Mesenchymal stem cell (in vitro differentiated cells and primary cell): ENCODE measurements around the gene FBXO48.
A peak's percentile ranks its signal among the peaks of the same experiment; 100 is the strongest.

Experiments used
- DNase-seq: peaks from one replicate; pipeline ENCODE4 v3.0.0-alpha.2; 2013
- H2AFZ ChIP-seq: one replicate; pipeline ENCODE4 v1.6.1; 2013; ENCODE audit warnings: low read depth, mild to moderate bottlenecking, control low read depth, inconsistent platforms, low read length, moderate library complexity
- H2AK5ac ChIP-seq: 2 replicates; pipeline ENCODE4 v1.6.1; 2013; ENCODE audit warnings: low read length, moderate library complexity, mild to moderate bottlenecking, inconsistent platforms; ENCODE audit not compliant: severe bottlenecking
- H2BK120ac ChIP-seq: one replicate; pipeline ENCODE4 v1.6.1; 2013; ENCODE audit warnings: low read depth, mild to moderate bottlenecking, inconsistent platforms, low read length, moderate library complexity
- H2BK12ac ChIP-seq, 2 experiments: one replicate each; pipeline ENCODE4 v1.6.1; 2013; ENCODE audit warnings: inconsistent platforms in 2 of 2, low read length in 2 of 2, mild to moderate bottlenecking in 2 of 2, moderate library complexity in 2 of 2, control low read depth in 1 of 2
- H2BK15ac ChIP-seq: one replicate; pipeline ENCODE4 v1.6.1; 2013; ENCODE audit warnings: mild to moderate bottlenecking, low read depth, inconsistent platforms; ENCODE audit not compliant: poor library complexity, severe bottlenecking
- H2BK5ac ChIP-seq: 2 replicates; pipeline ENCODE4 v1.6.1; 2013; ENCODE audit warnings: low read depth, mild to moderate bottlenecking, low read length, control low read depth, inconsistent platforms; ENCODE audit not compliant: poor library complexity, severe bottlenecking
- H3K14ac ChIP-seq, 2 experiments: one replicate each; pipeline ENCODE4 v1.6.1; 2013; ENCODE audit warnings: inconsistent platforms in 2 of 2, low read length in 2 of 2, control low read depth in 1 of 2, mild to moderate bottlenecking in 1 of 2, moderate library complexity in 1 of 2
- H3K18ac ChIP-seq, 2 experiments: one replicate each; pipeline ENCODE4 v1.6.1; 2013; ENCODE audit warnings: inconsistent platforms in 2 of 2, low read length in 2 of 2, control low read depth in 1 of 2, low read depth in 1 of 2, mild to moderate bottlenecking in 1 of 2
- H3K23ac ChIP-seq, 2 experiments: one replicate each; pipeline ENCODE4 v1.6.1; 2013; ENCODE audit warnings: inconsistent platforms in 2 of 2, low read length in 2 of 2, mild to moderate bottlenecking in 2 of 2, moderate library complexity in 2 of 2, control low read depth in 1 of 2
- H3K27ac ChIP-seq: 2 replicates; pipeline ENCODE4 v1.5.1; 2013; ENCODE audit warnings: mild to moderate bottlenecking, moderate library complexity, low read length, control low read depth, inconsistent platforms; ENCODE audit not compliant: poor library complexity, severe bottlenecking
- H3K27me3 ChIP-seq, 2 experiments: 2 replicates each; pipeline versions ENCODE4 v1.6.1 to v1.7.0; 2013; ENCODE audit warnings: low read length in 2 of 2, mild to moderate bottlenecking in 2 of 2, moderate library complexity in 2 of 2, control low read depth in 1 of 2, inconsistent platforms in 1 of 2; ENCODE audit not compliant: control insufficient read depth in 1 of 2, insufficient read depth in 1 of 2
- H3K36me3 ChIP-seq, 2 experiments: 2 replicates each; pipeline versions ENCODE4 v1.6.1 to v1.7.0; 2013; ENCODE audit warnings: low read length in 2 of 2, control low read depth in 1 of 2, inconsistent platforms in 1 of 2, low read depth in 1 of 2, mild to moderate bottlenecking in 1 of 2; ENCODE audit not compliant: insufficient read depth in 2 of 2, control insufficient read depth in 1 of 2
- H3K4ac ChIP-seq, 2 experiments: one replicate each; pipeline ENCODE4 v1.6.1; 2013; ENCODE audit warnings: inconsistent platforms in 2 of 2, low read length in 2 of 2, mild to moderate bottlenecking in 2 of 2, moderate library complexity in 2 of 2, control low read depth in 1 of 2, low read depth in 1 of 2
- H3K4me1 ChIP-seq: 2 replicates; pipeline ENCODE4 v1.6.1; 2013; ENCODE audit warnings: low read depth, low read length, control low read depth; ENCODE audit not compliant: control insufficient read depth, insufficient read depth
- H3K4me2 ChIP-seq: 2 replicates; pipeline ENCODE4 v1.6.1; 2013; ENCODE audit warnings: low read length, mild to moderate bottlenecking, inconsistent platforms; ENCODE audit not compliant: poor library complexity, severe bottlenecking
- H3K4me3 ChIP-seq, 2 experiments: 2 replicates each; pipeline versions ENCODE4 v1.5.1 to v1.7.0; 2013; ENCODE audit warnings: low read length in 2 of 2, mild to moderate bottlenecking in 2 of 2, control low read depth in 1 of 2, low read depth in 1 of 2; ENCODE audit not compliant: insufficient read depth in 1 of 2
- H3K79me1 ChIP-seq: replicated peaks from 2 replicates; pipeline ENCODE4 v1.6.1; 2013; ENCODE audit warnings: mild to moderate bottlenecking, control low read depth, low read length, inconsistent platforms; ENCODE audit not compliant: poor library complexity, severe bottlenecking
- H3K9ac ChIP-seq: 2 replicates; pipeline ENCODE4 v1.7.0; 2013; ENCODE audit warnings: mild to moderate bottlenecking, low read length, moderate library complexity
- H3K9me3 ChIP-seq: 2 replicates; pipeline ENCODE4 v1.7.0; 2013; ENCODE audit warnings: mild to moderate bottlenecking, low read length; ENCODE audit not compliant: control insufficient read depth
- H4K8ac ChIP-seq: one replicate; pipeline ENCODE4 v1.6.1; 2013; ENCODE audit warnings: inconsistent platforms, mild to moderate bottlenecking, low read length, moderate library complexity
- H4K91ac ChIP-seq: one replicate; pipeline ENCODE4 v1.6.1; 2013; ENCODE audit warnings: mild to moderate bottlenecking, low read length, inconsistent platforms
- WGBS: methylation state at CpG from one replicate; pipeline ENCODE4 v1.1.7; 2013; ENCODE audit warnings: mixed read lengths; 5-methylcytosine and 5-hydroxymethylcytosine counted together

The FBXO48 gene

DNA sequence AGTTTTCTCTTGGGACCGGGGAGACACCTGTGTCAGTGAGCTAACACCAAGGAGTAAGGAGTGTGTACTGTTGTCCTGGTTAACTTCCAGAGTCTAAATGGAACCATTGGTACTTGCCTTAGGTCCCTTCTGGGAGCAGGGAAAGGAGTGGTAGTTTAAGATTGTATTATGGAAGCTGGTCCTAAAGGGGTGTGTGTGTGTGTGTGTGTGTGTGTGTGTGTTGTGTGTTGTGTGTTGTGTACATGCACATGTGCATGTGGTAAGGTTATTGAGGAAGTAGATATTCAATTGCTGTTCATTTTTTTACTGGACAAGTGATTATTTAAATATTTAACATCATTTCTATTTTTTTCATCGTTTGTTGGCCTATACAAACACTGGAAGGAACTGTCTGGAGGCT lies 1.7 kb upstream of the FBXO48 start:
- no peak overlapping the region for H3K4ac ChIP-seq
- H2BK120ac ChIP-seq = no peak overlapping the region
- 83% methylated on average over 2 of the region's 2 CpGs for WGBS

GRCh38 chr2:68466778-68467076 lies 367 bp downstream of the FBXO48 start:
- Histone ChIP-seq H3K14ac (peak overlapping the region in 1 of 2 experiments; percentile 94), H4K8ac (no peak overlapping the region), H3K23ac (no peak overlapping the region), H2BK12ac (peak overlapping the region in 1 of 2 experiments; percentile 21), H2AK5ac (no peak overlapping the region), H3K36me3 (no peaks in the 10 kb centered on the region), H3K9ac (peak overlapping the region; percentile 92), H3K79me1 (peaks cover 13% of the 10 kb centered on the region), H3K4me3 (peak overlapping the region; percentile 93 to 97), H3K27me3 (no peaks in the 10 kb centered on the region), H4K91ac (no peak overlapping the region), H3K4ac (no peak overlapping the region), H2BK5ac (no peak overlapping the region), H3K4me2 (peak overlapping the region; percentile 92), H3K27ac (peak overlapping the region; percentile 36), H2AFZ (peak overlapping the region; percentile 96), H3K9me3 (no peaks in the 10 kb centered on the region), H3K18ac (peak overlapping the region in 1 of 2 experiments; percentile 88), H2BK15ac (no peak overlapping the region), H3K4me1 (no peaks in the 10 kb centered on the region), H2BK120ac (no peak overlapping the region)
- DNase-seq = no peak
- WGBS = 0% methylated on average over 18 of the region's 18 CpGs

More for the DNA sequence above, 1.7 kb upstream of the FBXO48 start:
- no peaks in the 10 kb centered on the region for H3K9me3 ChIP-seq
- H2BK12ac ChIP-seq = no peak overlapping the region
- H2BK5ac ChIP-seq = no peak overlapping the region
- H3K4me2 ChIP-seq = no peak overlapping the region
- H3K23ac ChIP-seq = no peak overlapping the region
- H2BK15ac ChIP-seq = no peak overlapping the region
- no peak overlapping the region for H2AFZ ChIP-seq
- H3K27me3 ChIP-seq = no peaks in the 10 kb centered on the region
- peak overlapping the region in 1 of 2 experiments; percentile 93 for H3K4me3 ChIP-seq
- peak overlapping the region; percentile 92 for H3K9ac ChIP-seq
- H3K79me1 ChIP-seq = peaks cover 16% of the 10 kb centered on the region
- H3K4me1 ChIP-seq = no peaks in the 10 kb centered on the region
- H4K8ac ChIP-seq = no peak overlapping the region
- H4K91ac ChIP-seq = no peak overlapping the region
- H3K27ac ChIP-seq = no peak overlapping the region
- no peak overlapping the region for H3K18ac ChIP-seq
- no peaks in the 10 kb centered on the region for H3K36me3 ChIP-seq
- no peak overlapping the region for H2AK5ac ChIP-seq
- H3K14ac ChIP-seq = no peak overlapping the region
- no peak for DNase-seq

GRCh38 chr2:68466361-68466777 lies 725 bp downstream of the FBXO48 start:
- H3K4me3 ChIP-seq = peak overlapping the region in 1 of 2 experiments; percentile 93
- no peak overlapping the region for H3K14ac ChIP-seq
- H3K36me3 ChIP-seq = no peaks in the 10 kb centered on the region
- H2BK12ac ChIP-seq = no peak overlapping the region
- no peak overlapping the region for H3K4ac ChIP-seq
- H2BK5ac ChIP-seq = no peak overlapping the region
- H2AK5ac ChIP-seq = no peak overlapping the region
- 21% methylated on average over 11 of the region's 11 CpGs for WGBS
- peak; percentile 73 for DNase-seq
- no peak overlapping the region for H4K8ac ChIP-seq
- H4K91ac ChIP-seq = no peak overlapping the region
- no peak overlapping the region for H3K23ac ChIP-seq
- no peaks in the 10 kb centered on the region for H3K9me3 ChIP-seq
- H2BK120ac ChIP-seq = no peak overlapping the region
- no peak overlapping the region for H2AFZ ChIP-seq
- peak overlapping the region; percentile 18 for H3K27ac ChIP-seq
- H2BK15ac ChIP-seq = no peak overlapping the region
- peak overlapping the region; percentile 92 for H3K4me2 ChIP-seq
- H3K4me1 ChIP-seq = no peaks in the 10 kb centered on the region
- no peaks in the 10 kb centered on the region for H3K27me3 ChIP-seq
- no peak overlapping the region for H3K18ac ChIP-seq
- H3K9ac ChIP-seq = peak overlapping the region; percentile 92
- peaks cover 12% of the 10 kb centered on the region for H3K79me1 ChIP-seq

GRCh38 chr2:68465081-68465916 lies 1.8 kb downstream of the FBXO48 start:
- no peak overlapping the region for H2BK5ac ChIP-seq
- H3K27me3 ChIP-seq = no peaks in the 10 kb centered on the region
- H3K4ac ChIP-seq = no peak overlapping the region
- H3K79me1 ChIP-seq = peaks cover 11% of the 10 kb centered on the region
- H3K9me3 ChIP-seq = no peaks in the 10 kb centered on the region
- H4K91ac ChIP-seq = no peak overlapping the region
- H3K4me1 ChIP-seq = no peaks in the 10 kb centered on the region
- H3K36me3 ChIP-seq = no peaks in the 10 kb centered on the region
- 83% methylated on average over 3 of the region's 7 CpGs for WGBS
- no peak overlapping the region for H4K8ac ChIP-seq
- H2BK120ac ChIP-seq = no peak overlapping the region
- H3K23ac ChIP-seq = no peak overlapping the region
- H3K27ac ChIP-seq = no peak overlapping the region
- peak; percentile 48 for DNase-seq
- no peak overlapping the region for H3K4me2 ChIP-seq
- H2AK5ac ChIP-seq = no peak overlapping the region
- H3K9ac ChIP-seq = peak overlapping the region; percentile 92
- H3K18ac ChIP-seq = no peak overlapping the region
- no peak overlapping the region for H2BK15ac ChIP-seq
- H3K14ac ChIP-seq = no peak overlapping the region
- peak overlapping the region in 1 of 2 experiments; percentile 93 for H3K4me3 ChIP-seq
- H2AFZ ChIP-seq = no peak overlapping the region
- H2BK12ac ChIP-seq = no peak overlapping the region
